Non-pigmented ciliary epithelial cell (primary cell): Measurements from ENCODE around the gene TTLL7.
A peak's percentile ranks its signal among the peaks of the same experiment; 100 is the strongest.

Experiments
- DNase-seq: peaks from one replicate; pipeline ENCODE4 v3.0.0-alpha.2; 2010; ENCODE audit warnings: low read depth

The TTLL7 gene, protein sequence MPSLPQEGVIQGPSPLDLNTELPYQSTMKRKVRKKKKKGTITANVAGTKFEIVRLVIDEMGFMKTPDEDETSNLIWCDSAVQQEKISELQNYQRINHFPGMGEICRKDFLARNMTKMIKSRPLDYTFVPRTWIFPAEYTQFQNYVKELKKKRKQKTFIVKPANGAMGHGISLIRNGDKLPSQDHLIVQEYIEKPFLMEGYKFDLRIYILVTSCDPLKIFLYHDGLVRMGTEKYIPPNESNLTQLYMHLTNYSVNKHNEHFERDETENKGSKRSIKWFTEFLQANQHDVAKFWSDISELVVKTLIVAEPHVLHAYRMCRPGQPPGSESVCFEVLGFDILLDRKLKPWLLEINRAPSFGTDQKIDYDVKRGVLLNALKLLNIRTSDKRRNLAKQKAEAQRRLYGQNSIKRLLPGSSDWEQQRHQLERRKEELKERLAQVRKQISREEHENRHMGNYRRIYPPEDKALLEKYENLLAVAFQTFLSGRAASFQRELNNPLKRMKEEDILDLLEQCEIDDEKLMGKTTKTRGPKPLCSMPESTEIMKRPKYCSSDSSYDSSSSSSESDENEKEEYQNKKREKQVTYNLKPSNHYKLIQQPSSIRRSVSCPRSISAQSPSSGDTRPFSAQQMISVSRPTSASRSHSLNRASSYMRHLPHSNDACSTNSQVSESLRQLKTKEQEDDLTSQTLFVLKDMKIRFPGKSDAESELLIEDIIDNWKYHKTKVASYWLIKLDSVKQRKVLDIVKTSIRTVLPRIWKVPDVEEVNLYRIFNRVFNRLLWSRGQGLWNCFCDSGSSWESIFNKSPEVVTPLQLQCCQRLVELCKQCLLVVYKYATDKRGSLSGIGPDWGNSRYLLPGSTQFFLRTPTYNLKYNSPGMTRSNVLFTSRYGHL

DNA sequence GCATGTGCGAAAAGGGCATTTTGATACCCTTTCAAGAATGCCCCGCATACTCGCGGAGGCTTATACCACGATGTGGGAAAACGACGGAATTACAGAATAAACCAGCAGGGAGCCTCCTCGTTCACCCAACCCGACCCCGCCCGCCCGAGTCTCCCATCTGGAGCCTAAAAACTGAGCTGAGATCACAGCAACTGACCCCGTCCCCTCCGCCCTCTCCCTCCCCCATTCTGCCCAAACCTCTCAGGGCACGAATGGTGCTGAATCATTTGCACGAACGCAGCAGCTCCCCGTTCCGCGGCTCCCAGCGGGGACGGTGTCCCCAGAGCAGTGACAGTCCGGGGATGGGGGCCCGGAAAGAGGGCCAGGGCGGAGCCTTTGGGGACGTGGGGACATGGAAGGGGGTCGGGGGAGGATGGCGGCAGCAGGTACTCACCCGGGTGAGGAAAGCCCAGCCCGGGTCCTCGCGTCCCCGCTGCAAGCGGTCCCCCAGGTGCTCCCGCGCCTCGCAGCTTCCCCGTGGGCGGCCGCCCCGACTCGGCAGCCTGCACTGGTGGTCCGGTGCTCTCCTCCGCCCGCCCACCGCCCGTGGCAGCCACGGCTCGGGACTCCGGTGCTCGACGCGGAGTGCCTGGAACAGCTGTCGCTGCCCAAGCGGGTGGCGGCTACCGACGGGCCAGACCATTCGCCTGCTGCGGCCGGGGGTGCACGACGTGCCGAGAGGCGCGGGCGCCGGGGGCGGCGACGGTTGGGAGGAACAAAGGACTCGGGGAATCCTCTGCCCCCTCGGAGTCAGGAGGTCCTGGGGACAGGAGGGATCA, at the start of gene TTLL7:
Gene TTLL7, minus strand, starts transcription at position 635 of the 818 bp plus-strand sequence. CDS start 46,921 bp downstream, outside the sequence.
- no peak for DNase-seq

DNA sequence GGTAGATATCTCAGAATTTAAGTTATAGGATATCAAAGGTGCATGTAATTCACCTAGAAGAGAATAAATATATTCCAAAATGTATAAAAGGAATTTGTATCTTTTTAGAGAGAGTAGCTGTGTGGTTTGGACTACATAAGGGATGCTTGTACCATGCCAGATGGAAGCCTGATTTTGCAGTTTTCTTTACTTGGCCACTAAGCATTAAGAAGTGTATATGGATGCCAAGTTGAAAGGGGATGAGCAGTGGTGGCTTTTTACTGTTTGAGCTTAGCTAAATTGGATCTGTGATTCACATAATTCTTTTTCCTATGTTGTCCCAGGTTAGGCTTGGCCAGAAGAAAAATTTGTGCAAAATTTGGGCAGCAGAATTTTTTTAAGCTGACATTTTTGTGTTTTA, 43.5 kb upstream of the TTLL7 start:
- no peak for DNase-seq

DNA sequence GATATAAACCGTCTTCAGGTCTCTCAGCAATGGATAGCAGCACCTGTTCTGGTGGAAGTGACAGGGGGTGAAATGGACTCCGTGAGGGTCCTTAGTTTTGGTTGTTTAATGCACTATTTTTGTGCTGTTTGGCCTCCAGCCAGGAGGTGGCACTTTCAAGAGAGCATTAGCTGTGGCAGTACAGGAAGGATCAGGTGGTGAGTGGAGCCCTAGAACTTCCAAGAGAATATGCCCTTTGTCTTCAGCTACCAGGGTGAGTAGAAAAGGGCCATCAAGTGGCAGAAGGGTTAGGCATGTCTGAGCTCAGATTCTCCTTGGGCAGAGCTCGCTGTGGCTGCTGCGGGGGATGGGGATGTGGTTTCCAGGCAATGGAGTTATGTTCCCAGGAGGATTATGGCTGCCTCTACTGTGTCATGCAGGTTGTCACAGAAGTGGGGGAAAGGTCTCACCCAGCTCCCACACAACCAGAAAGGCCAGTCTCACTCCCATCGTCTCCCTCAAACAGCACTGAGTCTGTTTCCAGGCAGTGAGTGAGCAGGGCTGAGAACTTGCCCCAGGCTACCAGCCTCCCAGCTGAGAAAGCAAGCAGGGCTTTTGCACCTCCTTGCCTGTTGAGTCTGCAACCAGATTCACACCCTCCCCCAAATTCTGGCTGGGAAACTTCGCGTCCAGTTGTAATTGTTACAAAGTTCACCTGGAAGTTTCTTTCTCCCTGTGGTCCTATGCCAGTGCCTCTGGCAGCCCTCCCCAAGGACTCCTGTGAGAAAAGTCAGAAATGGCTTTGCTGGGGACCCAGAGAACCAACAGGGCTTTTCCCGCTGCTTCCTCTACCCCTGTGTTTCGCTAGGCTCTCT, 39.1 kb upstream of the TTLL7 start:
- no peak for DNase-seq

DNA sequence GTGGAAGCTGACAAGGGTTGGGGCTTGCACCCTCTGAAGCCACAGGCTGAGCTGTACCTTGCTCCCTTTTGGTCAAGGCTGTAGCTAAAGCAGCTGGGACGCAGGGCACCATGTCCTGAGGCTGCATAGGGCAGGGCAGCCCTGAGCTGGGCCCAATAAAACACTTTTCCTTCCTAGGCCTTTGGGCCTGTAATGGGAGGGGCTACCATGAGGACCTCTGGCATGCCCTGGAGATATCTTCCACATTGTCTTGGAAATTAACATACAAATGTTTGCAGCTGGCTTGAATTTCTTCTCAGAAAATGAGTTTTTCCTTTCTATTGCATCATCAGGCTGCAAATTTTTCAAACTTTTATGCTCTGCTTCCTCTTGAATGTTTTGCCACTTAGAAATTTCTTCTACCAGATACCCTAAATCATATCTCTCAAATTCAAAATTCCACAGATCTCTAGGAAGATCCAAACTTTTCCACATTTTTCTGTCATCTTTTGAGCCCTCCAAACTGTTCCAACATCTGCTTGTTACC, 32.9 kb upstream of the TTLL7 start:
- no peak for DNase-seq

DNA sequence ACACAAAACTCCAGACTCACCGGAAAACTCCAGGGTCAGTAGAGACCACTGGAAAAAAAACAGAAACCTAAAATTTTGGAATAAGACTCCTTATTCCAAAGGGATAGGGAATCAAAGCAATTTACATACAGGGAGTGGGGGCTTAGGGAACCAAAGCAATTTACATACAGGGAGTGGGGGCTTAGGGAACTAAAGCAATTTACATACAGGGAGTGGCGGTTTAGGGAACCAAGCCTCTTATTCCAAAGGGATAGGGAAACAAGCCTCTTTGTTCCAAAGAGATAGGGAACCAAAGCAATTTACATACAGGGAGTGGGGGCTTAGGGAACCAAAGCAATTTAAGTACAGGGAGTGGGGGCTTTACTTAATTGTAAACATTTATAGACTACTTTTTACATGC, 28.4 kb upstream of the TTLL7 start:
- no peak for DNase-seq

DNA sequence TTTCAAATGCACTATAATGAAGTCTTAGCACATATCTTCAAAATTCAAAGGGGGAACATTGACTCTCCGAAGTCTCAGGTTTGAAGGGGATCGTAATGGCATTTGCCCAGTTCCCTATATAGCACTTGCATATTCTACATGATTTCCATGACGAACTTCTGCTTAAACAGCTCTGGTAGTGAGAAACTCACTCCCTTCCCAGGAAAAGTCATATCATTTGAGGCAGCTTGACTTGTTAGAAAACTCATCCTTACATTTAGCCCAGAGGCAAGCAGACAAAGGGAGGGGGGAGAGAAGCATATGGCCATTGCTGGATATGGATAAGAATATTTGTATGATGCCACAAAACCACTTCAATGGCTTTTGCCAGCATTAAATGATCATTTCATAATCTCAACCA, 27.0 kb upstream of the TTLL7 start:
- DNase-seq = no peak

DNA sequence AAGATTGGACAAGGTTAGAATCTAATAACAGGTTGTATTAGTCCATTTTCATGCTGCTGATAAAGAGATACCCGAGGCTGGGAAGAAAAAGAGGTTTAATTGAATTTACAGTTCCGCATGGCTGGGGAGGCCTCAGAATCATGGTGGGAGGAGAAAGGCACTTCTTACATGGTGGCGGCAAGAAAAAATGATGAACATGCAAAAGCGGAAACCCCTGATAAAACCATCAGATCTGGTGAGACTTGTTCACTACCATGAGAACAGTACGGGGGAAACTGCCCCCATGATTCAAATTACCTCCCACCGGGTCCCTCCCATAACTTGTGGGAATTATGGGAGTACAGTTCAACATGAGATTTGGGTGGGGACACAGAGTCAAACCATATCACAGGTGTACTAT, 22.9 kb upstream of the TTLL7 start:
- no peak for DNase-seq

DNA sequence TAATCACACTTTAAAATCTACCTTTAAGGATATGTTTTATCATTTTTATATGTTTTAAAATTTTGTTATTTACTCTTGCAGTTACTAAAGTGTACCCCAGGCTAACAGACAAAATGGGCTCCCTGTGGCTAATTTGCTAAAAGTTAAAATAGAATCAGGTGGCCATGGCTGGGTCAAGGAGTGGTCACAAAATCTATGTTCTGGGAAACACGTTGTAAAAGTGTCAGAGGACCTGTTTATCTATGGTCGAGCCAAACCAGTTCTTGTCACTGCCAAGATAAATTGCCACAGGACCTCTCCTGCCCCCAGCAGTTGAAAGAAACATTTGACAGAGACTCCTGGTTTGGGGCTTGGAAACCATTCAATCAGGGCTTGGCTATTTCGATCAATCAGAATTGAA, 21.2 kb upstream of the TTLL7 start:
- no peak for DNase-seq

DNA sequence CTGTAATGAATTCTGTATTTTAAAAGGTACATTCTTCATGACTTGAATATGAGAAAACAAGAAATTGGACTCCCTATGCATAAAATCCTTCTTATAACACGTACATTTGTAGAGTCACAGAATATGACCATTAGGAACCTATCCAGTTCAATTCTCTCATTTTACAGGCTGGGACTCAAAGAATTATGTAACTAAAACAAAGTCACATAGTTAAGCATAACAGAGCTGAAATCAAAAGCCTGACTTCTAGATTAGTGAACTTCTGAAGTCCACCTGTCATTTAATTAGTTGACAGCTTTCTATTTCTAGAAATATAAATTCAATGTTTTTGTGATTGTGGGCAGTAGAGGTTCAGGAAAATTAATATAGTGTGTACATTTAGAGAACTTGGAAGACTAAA, 20.3 kb upstream of the TTLL7 start:
- no peak for DNase-seq

DNA sequence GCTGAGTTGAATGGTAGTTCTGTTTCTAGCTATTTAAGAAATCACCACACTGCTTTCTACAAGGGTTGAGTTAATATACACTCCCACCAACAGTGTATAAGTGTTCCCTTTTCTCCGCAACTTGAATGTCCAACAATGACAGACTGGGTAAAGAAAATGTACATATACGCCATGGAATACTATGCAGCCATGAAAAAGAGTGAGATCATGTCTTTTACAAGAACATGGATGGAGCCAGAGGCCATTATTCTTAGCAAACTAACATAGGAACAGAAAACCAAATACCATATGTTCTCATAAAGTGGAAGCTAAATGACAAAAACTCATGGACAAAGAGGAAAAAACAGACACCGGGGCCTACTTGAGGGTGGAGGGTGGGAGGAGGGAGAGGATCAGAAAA, 14.8 kb upstream of the TTLL7 start:
- DNase-seq = no peak

DNA sequence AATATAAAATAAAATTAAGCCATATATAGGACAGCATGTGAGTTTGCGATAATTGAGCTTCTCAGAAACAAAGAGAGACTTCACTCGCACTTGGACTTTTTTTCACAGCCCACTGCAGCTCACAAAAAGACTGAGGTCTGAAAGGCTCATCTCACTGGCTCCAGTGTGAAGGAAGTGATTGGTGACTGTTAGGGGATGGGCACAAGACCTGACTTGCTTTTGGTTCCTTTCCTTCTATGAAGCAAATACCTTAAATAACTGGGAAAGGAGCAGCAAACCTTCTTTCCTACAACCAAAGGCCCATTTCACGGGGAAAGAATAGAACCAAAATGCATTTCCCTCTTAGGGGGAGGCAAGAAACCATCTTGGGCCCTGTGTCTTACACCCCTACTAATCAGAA, 13.1 kb upstream of the TTLL7 start:
- no peak for DNase-seq

DNA sequence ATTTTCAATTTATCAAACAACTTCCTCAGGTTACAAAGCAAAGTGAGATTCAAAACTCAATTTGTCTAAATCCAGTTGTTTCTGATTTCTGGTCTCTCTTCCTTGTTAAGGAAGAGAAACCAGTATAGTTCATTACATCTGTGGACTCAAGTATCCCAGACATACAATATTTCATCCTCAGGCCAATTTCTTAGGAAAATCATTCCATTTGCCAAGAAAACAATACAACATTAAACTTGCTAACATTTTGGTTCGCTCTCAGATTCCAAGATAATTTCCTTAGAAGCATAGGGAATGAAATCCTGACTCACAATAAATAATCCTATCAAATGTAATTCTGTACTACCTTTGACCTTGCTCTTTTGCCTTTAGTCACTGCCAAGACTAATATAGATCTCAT, 11.2 kb upstream of the TTLL7 start:
- DNase-seq = no peak

DNA sequence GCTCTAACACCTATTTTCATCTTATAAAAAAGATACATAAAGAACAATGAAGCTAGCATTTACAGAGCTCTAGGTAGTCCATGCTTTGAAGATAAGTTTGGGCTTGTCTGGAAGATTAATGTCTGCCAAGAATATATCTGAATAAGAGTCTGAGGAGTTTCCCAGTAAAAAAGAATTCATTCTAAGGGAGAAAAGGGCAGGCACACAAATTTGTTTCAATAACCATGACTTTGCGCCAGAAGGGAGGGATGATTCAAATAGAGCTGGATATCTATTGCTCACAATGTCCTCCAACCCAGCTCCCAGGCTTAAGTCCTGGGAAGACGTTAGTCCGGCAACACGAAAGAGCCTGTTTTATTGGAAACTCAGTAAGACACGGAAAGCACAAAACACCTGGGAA, 9.7 kb upstream of the TTLL7 start:
- no peak for DNase-seq

DNA sequence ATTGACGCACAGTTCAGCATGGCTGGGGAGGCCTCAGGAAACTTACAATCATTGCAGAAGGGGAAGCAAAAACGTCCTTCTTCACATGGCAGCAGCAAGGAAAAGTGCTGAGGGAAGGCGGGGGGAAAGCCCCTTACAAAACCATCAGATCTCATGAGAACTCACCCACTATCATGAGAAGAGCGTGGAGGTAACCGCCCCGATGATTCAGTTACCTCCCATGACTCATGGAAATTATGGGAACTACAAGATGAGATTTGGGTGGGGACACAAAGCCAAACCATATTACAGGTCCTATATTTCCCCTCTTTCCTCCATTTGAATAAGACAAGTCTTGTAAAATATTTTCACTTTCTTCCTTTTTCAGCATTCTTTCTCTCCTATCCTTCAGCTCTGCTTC, 7.7 kb upstream of the TTLL7 start:
- no peak for DNase-seq

DNA sequence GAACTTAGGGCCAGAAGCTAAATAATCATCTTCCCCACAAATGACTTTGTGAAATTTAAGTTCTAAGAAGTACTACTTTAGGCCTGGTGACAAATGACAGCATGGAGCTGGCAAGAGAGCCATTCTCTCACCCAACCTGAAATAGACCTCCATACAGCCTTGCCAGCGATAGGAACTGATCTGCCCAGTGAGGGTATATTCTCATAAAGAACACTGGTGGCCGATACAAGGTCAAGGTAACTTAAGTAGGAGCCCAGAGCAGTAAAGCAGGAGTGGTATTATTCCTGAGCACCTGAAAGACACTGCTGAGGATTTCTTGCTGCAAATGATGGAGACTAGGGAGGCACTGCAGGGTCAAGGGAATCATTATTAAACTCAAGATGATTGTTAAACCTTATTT, 2.6 kb upstream of the TTLL7 start:
- no peak for DNase-seq

DNA sequence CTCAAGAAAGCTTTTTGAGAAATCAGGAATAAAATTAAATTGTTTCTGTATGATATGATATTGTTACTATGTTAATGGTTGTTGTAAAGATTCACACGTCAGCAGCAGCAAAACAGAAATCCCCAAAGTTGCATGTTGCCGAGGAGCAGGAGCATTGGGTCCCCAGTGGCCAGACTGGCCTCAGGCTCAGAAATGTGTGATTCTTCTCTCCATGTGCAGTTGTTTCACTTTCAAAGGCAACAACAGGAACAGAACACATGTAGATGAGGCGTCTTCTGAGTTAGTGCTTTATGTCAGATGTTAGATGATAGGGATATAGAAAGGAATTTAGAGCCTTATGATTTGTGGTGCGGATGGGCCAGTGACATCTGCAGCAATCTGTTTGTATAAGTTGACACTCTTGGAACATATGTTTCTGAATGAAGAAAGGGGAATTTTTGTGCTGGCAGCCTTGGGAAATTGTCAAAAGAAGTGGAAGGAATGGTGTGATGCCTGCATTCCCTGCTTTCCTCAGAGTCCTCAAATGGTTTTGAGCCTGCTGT, 2.1 kb upstream of the TTLL7 start:
- DNase-seq = no peak

DNA sequence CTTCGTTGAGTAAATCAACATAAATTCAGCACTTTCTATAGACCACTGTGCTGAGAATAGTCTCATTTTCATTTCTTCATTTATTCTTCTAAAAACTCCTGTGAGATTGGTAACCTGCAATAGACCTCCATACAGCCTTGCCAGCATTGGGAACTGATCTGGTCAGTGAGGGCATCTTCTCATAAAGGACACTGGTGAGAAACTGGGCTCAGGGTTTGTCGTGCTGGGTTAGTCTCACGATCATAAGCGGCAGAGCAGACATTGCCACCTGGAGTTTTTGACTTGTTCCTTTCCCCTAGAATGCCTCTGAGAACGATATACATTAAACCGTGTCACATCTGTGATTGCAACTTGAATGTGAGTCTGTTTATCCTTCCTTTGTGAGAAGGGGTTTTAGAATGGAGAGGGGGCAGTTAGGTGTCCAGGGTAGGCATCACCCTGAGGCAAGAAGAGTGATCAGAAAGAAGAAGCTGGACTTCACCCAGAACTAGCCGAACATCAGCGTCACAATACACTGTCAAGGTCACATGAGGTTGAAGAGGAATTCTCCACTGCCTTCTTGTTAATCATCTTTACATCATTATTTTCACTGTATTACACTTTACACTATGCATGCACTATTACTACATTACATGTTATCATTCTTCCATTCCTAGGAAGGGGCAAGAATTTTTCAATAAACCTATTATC, 1.4 kb upstream of the TTLL7 start:
- no peak for DNase-seq

DNA sequence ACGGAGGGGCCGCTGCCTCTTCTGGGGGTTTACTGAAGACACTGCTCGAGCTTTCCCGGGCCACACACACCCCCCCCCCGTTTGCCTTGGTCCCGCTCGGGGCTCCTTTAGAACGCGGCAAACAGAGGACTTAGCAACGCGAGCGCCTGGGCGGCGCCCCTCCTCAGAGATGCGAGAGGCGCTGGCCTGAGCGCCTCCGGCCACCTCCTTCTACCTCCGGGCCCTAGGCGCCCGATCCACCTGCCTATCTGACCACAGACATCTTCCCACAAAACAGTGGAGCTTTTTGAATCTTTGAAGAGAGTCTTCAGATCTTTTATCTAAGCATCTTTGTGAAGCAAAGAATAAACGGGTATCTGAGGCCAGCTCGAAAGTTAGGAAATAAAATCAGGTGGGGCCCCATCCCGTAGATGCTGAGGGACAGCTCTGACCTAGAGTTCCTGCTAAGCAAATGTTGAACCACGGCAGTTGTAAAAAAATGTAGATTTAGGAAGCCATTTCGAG, 436 bp upstream of the TTLL7 start:
- peak; percentile 38 for DNase-seq

DNA sequence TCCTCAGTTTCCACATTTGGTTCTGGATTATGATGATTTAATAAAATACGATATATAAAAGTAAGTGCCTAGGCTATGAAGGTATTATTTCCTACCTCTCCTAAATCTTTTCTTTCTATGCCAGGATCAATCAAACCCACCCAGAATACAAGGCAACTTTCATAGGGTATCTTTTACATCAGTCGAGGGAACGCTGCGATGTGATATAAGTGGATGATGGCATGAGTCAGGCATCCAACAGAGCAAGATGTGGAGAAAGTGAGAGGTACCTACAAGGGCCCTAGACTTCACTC, 781 bp downstream of the TTLL7 start:
- no peak for DNase-seq

DNA sequence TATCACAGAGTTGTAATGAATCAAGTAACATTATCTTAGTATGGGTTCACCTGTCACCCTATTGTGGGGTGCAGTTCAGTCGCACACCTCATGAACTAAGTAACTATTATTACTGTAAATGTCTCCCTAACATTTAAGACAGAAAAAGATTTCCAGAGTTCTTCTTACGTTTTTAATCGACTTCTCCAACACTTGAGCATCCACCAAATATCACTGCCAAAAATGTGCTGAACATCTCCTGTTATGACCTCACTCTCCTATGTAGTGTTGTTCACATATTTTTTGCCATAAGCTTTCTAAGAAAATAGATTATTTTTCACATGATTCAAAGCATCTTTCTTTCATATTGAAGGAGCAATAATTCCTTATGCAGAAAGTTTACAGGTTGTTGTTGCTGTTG, 1.3 kb downstream of the TTLL7 start:
- no peak for DNase-seq
